ENCODE data around the gene CRY1.

The CRY1 gene

GRCh38 chr12:106954462-106955376 lies 138.6 kb downstream of the CRY1 start:
- no peak for DNase-seq

- DNase-seq: no peak
Observed at GRCh38 chr12:106953352-106954250, 139.7 kb downstream of the CRY1 start.

GRCh38 chr12:106950591-106950990 lies 142.8 kb downstream of the CRY1 start:
- DNase-seq: no peak

- DNase-seq: no peak
Observed at GRCh38 chr12:106947461-106947860, 145.9 kb downstream of the CRY1 start.

GRCh38 chr12:106945261-106945851 lies 148.0 kb downstream of the CRY1 start:
- DNase-seq: no peak

- no peak for DNase-seq
Observed at GRCh38 chr12:106942775-106943174, 150.6 kb downstream of the CRY1 start.

- no peak for DNase-seq
Observed at GRCh38 chr12:106941481-106942156, 151.7 kb downstream of the CRY1 start.

All from GDM1 (cell line).